Liver (tissue), 9 donors: ENCODE results near the gene PRKAR1B. TPM values are rescaled to one million over a fixed set of nuclear protein-coding genes. Genes with fewer than 3 reads are reported as not detected.

ENCODE experiments used
- DNase-seq: peaks from one replicate; pipeline ENCODE4 v3.0.0-alpha.2; 2017; ENCODE audit warnings: low spot score
- H3K27ac ChIP-seq, 2 donors: one replicate each; pipeline ENCODE4 v1.7.0; 2013; ENCODE audit warnings: inconsistent platforms in 2 of 2, low read length in 2 of 2, control low read depth in 1 of 2, low read depth in 1 of 2, mild to moderate bottlenecking in 1 of 2
- H3K27me3 ChIP-seq, 4 donors: one replicate each; pipeline versions ENCODE4 v1.6.1 to v1.7.0; 2013; ENCODE audit warnings: low read length in 3 of 4, inconsistent platforms in 1 of 4, mild to moderate bottlenecking in 1 of 4, moderate library complexity in 1 of 4; ENCODE audit not compliant: control insufficient read depth in 4 of 4, insufficient read depth in 4 of 4
- H3K36me3 ChIP-seq, 4 donors: one replicate each; pipeline versions ENCODE4 v1.6.1 to v1.7.0; 2013; ENCODE audit warnings: low read length in 3 of 4, mild to moderate bottlenecking in 3 of 4, low read depth in 1 of 4, moderate library complexity in 1 of 4; ENCODE audit not compliant: control insufficient read depth in 4 of 4, insufficient read depth in 3 of 4
- H3K4me1 ChIP-seq, 4 donors: one replicate each; pipeline versions ENCODE4 v1.6.1 to v1.7.0; 2013; ENCODE audit warnings: low read length in 3 of 4, mild to moderate bottlenecking in 3 of 4, moderate library complexity in 1 of 4; ENCODE audit not compliant: control insufficient read depth in 4 of 4, insufficient read depth in 4 of 4
- H3K4me3 ChIP-seq, 3 donors: one replicate each; pipeline versions ENCODE4 v1.6.1 to v1.7.0; 2013; ENCODE audit warnings: low read length in 3 of 3, control low read depth in 1 of 3, low read depth in 1 of 3, mild to moderate bottlenecking in 1 of 3
- H3K9ac ChIP-seq, 2 donors: one replicate each; pipeline ENCODE4 v1.7.0; 2013; ENCODE audit warnings: low read length in 2 of 2, mild to moderate bottlenecking in 2 of 2, moderate library complexity in 2 of 2, control low read depth in 1 of 2, low read depth in 1 of 2
- H3K9me3 ChIP-seq, 4 donors: one replicate each; pipeline versions ENCODE4 v1.6.1 to v1.7.0; 2013; ENCODE audit warnings: low read length in 3 of 4; ENCODE audit not compliant: control insufficient read depth in 4 of 4
- EGR1 ChIP-seq, 2 donors: IDR thresholded peaks; 2 replicates each; pipeline ENCODE4 v1.6.1; 2016 to 2018; ENCODE audit warnings: antibody characterized with exemption in 2 of 2, low read depth in 2 of 2
- FOXA1 ChIP-seq: IDR thresholded peaks from 2 replicates; pipeline ENCODE4 v1.6.1; 2016; ENCODE audit warnings: antibody characterized with exemption
- FOXA2 ChIP-seq: IDR thresholded peaks from 2 replicates; pipeline ENCODE4 v1.6.1; 2016; ENCODE audit warnings: antibody characterized with exemption
- GABPA ChIP-seq, 2 donors: IDR thresholded peaks in 1 of 2; conservative IDR thresholded peaks in 1 of 2; 2 replicates each; pipeline ENCODE4 v1.6.1; 2016; ENCODE audit warnings: antibody characterized with exemption in 2 of 2, mild to moderate bottlenecking in 1 of 2, moderate library complexity in 1 of 2
- HNF4A ChIP-seq, 2 donors: conservative IDR thresholded peaks; 2 replicates each; pipeline ENCODE4 v1.6.1; 2016; ENCODE audit warnings: antibody characterized with exemption in 2 of 2, mild to moderate bottlenecking in 2 of 2
- HNF4G ChIP-seq: IDR thresholded peaks from 2 replicates; pipeline ENCODE4 v1.6.1; 2016; ENCODE audit warnings: antibody characterized with exemption
- JUND ChIP-seq, 2 donors: IDR thresholded peaks; 2 replicates each; pipeline ENCODE4 v1.6.1; 2016; ENCODE audit warnings: antibody characterized with exemption in 2 of 2
- NR2F2 ChIP-seq: IDR thresholded peaks from 2 replicates; pipeline ENCODE4 v1.6.1; 2016; ENCODE audit warnings: antibody characterized with exemption
- RAD21 ChIP-seq, 2 donors: IDR thresholded peaks; 2 replicates each; pipeline ENCODE4 v1.6.1; 2016; ENCODE audit warnings: antibody characterized with exemption in 2 of 2, mild to moderate bottlenecking in 2 of 2
- RXRA ChIP-seq, 2 donors: IDR thresholded peaks; 2 replicates each; pipeline ENCODE4 v1.6.1; 2017 to 2018; ENCODE audit warnings: antibody characterized with exemption in 2 of 2, mild to moderate bottlenecking in 1 of 2
- SP1 ChIP-seq: IDR thresholded peaks from 2 replicates; pipeline ENCODE4 v1.6.1; 2018; ENCODE audit warnings: antibody characterized with exemption, mild to moderate bottlenecking
- TAF1 ChIP-seq: conservative IDR thresholded peaks from 2 replicates; pipeline ENCODE4 v1.6.1; 2016; ENCODE audit warnings: antibody characterized with exemption, mild to moderate bottlenecking
- YY1 ChIP-seq: IDR thresholded peaks from 2 replicates; pipeline ENCODE4 v1.6.1; 2016; ENCODE audit warnings: antibody characterized with exemption, mild to moderate bottlenecking
- ZBTB33 ChIP-seq: IDR thresholded peaks from 2 replicates; pipeline ENCODE4 v1.6.1; 2016; ENCODE audit warnings: antibody characterized with exemption
- WGBS: extraction: QIAGEN DNeasy Blood & Tissue Kit; methylation state at CpG from one replicate; pipeline ENCODE4 v1.1.7; 2013; 5-methylcytosine and 5-hydroxymethylcytosine counted together
- polyA plus RNA-seq, 2 donors: library from polyadenylated mRNA; stranded (reverse) in 1 of 2; unstranded in 1 of 2; fragments of 200-250 nt in 1 of 2; fragments of >200 nt in 1 of 2; fragmentation: Nextera tagmentation in 1 of 2; extraction: Ambion mirVana in 1 of 2; gene quantifications; one replicate each; pipeline versions ENCODE4 v1.2.1 to v1.2.3, GENCODE V29; 2013 to 2015
- total RNA-seq, 2 donors: library from RNA; depleted of rRNA; stranded (reverse); fragments of >200 nt; gene quantifications; one replicate each; pipeline ENCODE4 v1.2.3, GENCODE V29; 2014
- TF ChIP-seq, protein P1 (sequence below): IDR thresholded peaks from 2 replicates; pipeline ENCODE4 v1.6.1; 2016; ENCODE audit warnings: antibody characterized with exemption
- TF ChIP-seq, protein P2 (sequence below): fragments of 150-350 bp; IDR thresholded peaks from 2 replicates; pipeline ENCODE4 v1.5.1; 2017; ENCODE audit warnings: improper control_type of control experiment, low read depth, low read length; ENCODE audit not compliant: missing input control
- TF ChIP-seq, protein P3 (sequence below): IDR thresholded peaks from 2 replicates; pipeline ENCODE4 v1.6.1; 2016; ENCODE audit warnings: antibody characterized with exemption, mild to moderate bottlenecking
- TF ChIP-seq, protein P4 (sequence below): IDR thresholded peaks from 2 replicates; pipeline ENCODE4 v1.6.1; 2016; ENCODE audit warnings: antibody characterized with exemption
- donor health status: healthy.
- donor health status: healthy.
- donor health status: healthy.
- donor health status: healthy.
- donor health status: healthy.

PRKAR1B gene
- total and polyA plus RNA-seq, 4 donors = 11.1 to 14.4 (median 12.4) TPM

GRCh38 chr7:538764-539685 is 188.1 kb downstream of the PRKAR1B start:
- Histone ChIP-seq H3K9me3 (peaks cover 0 to 2% (median 1%) of the 10 kb centered on the region in 4 donors), H3K4me1 (no peaks in the 10 kb centered on the region), H3K9ac (no peak overlapping the region)

More at GRCh38 chr7:538764-539685, 188.1 kb downstream of the PRKAR1B start:
- no peaks in the 10 kb centered on the region for H3K36me3 ChIP-seq
- 80% methylated on average over 37 of the region's 37 CpGs for WGBS
- H3K27ac ChIP-seq = no peak overlapping the region
- TF ChIP-seq RXRA (IDR thresholded peaks at IDR 0.05) (no peak), TAF1 (no peak), EGR1 (IDR thresholded peaks at IDR 0.05; ENCODE audit: low read depth in 2 of 2) (no peak), ZBTB33 (no peak), JUND (IDR thresholded peaks at IDR 0.05) (no peak), NR2F2 (no peak), FOXA1 (no peak), GABPA (IDR thresholded peaks at IDR 0.05 in 1 of 2, conservative IDR thresholded peaks at IDR 0.05 in 1 of 2) (no peak), HNF4A (conservative IDR thresholded peaks at IDR 0.05) (no peak), SP1 (no peak), YY1 (no peak), HNF4G (no peak), FOXA2 (no peak), RAD21 (IDR thresholded peaks at IDR 0.05) (no peak)
- TF ChIP-seq, protein P1, sequence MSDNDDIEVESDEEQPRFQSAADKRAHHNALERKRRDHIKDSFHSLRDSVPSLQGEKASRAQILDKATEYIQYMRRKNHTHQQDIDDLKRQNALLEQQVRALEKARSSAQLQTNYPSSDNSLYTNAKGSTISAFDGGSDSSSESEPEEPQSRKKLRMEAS = no peak
- TF ChIP-seq, protein P2, sequence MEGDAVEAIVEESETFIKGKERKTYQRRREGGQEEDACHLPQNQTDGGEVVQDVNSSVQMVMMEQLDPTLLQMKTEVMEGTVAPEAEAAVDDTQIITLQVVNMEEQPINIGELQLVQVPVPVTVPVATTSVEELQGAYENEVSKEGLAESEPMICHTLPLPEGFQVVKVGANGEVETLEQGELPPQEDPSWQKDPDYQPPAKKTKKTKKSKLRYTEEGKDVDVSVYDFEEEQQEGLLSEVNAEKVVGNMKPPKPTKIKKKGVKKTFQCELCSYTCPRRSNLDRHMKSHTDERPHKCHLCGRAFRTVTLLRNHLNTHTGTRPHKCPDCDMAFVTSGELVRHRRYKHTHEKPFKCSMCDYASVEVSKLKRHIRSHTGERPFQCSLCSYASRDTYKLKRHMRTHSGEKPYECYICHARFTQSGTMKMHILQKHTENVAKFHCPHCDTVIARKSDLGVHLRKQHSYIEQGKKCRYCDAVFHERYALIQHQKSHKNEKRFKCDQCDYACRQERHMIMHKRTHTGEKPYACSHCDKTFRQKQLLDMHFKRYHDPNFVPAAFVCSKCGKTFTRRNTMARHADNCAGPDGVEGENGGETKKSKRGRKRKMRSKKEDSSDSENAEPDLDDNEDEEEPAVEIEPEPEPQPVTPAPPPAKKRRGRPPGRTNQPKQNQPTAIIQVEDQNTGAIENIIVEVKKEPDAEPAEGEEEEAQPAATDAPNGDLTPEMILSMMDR = no peak
- TF ChIP-seq, protein P3, sequence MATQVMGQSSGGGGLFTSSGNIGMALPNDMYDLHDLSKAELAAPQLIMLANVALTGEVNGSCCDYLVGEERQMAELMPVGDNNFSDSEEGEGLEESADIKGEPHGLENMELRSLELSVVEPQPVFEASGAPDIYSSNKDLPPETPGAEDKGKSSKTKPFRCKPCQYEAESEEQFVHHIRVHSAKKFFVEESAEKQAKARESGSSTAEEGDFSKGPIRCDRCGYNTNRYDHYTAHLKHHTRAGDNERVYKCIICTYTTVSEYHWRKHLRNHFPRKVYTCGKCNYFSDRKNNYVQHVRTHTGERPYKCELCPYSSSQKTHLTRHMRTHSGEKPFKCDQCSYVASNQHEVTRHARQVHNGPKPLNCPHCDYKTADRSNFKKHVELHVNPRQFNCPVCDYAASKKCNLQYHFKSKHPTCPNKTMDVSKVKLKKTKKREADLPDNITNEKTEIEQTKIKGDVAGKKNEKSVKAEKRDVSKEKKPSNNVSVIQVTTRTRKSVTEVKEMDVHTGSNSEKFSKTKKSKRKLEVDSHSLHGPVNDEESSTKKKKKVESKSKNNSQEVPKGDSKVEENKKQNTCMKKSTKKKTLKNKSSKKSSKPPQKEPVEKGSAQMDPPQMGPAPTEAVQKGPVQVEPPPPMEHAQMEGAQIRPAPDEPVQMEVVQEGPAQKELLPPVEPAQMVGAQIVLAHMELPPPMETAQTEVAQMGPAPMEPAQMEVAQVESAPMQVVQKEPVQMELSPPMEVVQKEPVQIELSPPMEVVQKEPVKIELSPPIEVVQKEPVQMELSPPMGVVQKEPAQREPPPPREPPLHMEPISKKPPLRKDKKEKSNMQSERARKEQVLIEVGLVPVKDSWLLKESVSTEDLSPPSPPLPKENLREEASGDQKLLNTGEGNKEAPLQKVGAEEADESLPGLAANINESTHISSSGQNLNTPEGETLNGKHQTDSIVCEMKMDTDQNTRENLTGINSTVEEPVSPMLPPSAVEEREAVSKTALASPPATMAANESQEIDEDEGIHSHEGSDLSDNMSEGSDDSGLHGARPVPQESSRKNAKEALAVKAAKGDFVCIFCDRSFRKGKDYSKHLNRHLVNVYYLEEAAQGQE = no peak
- TF ChIP-seq, protein P4, sequence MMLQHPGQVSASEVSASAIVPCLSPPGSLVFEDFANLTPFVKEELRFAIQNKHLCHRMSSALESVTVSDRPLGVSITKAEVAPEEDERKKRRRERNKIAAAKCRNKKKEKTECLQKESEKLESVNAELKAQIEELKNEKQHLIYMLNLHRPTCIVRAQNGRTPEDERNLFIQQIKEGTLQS = no peak
- H3K4me3 ChIP-seq = no peak overlapping the region
- no peaks in the 10 kb centered on the region for H3K27me3 ChIP-seq
- no peak for DNase-seq
